K562 (cell line): ENCODE measurements around the gene TRPM2. TPM values are rescaled to one million over a fixed set of nuclear protein-coding genes. Genes with fewer than 3 reads are reported as not detected.

Experiments used
- ATF1 ChIP-seq, 2 experiments: fragments of 450-650 bp in 1 of 2; IDR thresholded peaks; 2 replicates each; pipeline ENCODE4 v1.6.1; 2016; ENCODE audit warnings: missing compliant biosample characterization in 1 of 2, missing genetic modification characterization in 1 of 2
- BHLHE40 ChIP-seq: IDR thresholded peaks from 2 replicates; pipeline ENCODE4 v1.6.1; 2011; ENCODE audit warnings: low read length, improper control_type of control experiment
- DMBX1 ChIP-seq: fragments of 250-450 bp; sonication (Bioruptor Pico); IDR thresholded peaks from 2 replicates; pipeline ENCODE4 v1.8.0; 2022; ENCODE audit warnings: inconsistent platforms, mild to moderate bottlenecking, moderate library complexity, borderline replicate concordance
- ELF4 ChIP-seq: fragments of 450-650 bp; formaldehyde crosslinking; IDR thresholded peaks from 2 replicates; pipeline ENCODE4 v1.4.0; 2022; ENCODE audit warnings: missing genetic modification characterization
- EWSR1 ChIP-seq: fragments of 450-650 bp; IDR thresholded peaks from 2 replicates; pipeline ENCODE4 v1.6.1; 2018; ENCODE audit warnings: borderline replicate concordance, mild to moderate bottlenecking, low read depth, moderate library complexity; ENCODE audit not compliant: partially characterized antibody
- FOXP1 ChIP-seq: sonication (generic); formaldehyde crosslinking; IDR thresholded peaks from 2 replicates; pipeline ENCODE4 v1.8.0; 2022; ENCODE audit warnings: mild to moderate bottlenecking, missing genetic modification reagents
- GTF2E2 ChIP-seq: fragments of 200-800 bp; sonication (Bioruptor generic); IDR thresholded peaks from 2 replicates; pipeline ENCODE4 v1.6.1; 2016; ENCODE audit warnings: missing genetic modification characterization, missing compliant biosample characterization
- LARP7 ChIP-seq: fragments of 450-650 bp; IDR thresholded peaks from 2 replicates; pipeline ENCODE4 v1.6.1; 2016
- MED1 ChIP-seq: sonication (generic); formaldehyde crosslinking; IDR thresholded peaks from 2 replicates; pipeline ENCODE4 v1.8.1; 2023; ENCODE audit warnings: missing genetic modification reagents, borderline replicate concordance
- NFE2L1 ChIP-seq: fragments of 450-650 bp; IDR thresholded peaks from 2 replicates; pipeline ENCODE4 v1.6.1; 2016; ENCODE audit warnings: missing genetic modification characterization, low read depth, mild to moderate bottlenecking, missing compliant biosample characterization, moderate library complexity, borderline replicate concordance
- NR4A1 ChIP-seq, 2 experiments: fragments of 250-450 bp in 1 of 2; fragments of 450-650 bp in 1 of 2; sonication (Bioruptor Pico) in 1 of 2; IDR thresholded peaks; 2 replicates each; pipeline versions ENCODE4 v1.4.0 to v1.6.1; 2016 to 2020; ENCODE audit warnings: mild to moderate bottlenecking in 2 of 2, missing compliant biosample characterization in 1 of 2, missing genetic modification characterization in 1 of 2, moderate library complexity in 1 of 2
- PYGO2 ChIP-seq: fragments of 450-650 bp; IDR thresholded peaks from 2 replicates; pipeline ENCODE4 v1.6.1; 2016; ENCODE audit warnings: mild to moderate bottlenecking, missing genetic modification characterization, moderate library complexity, missing compliant biosample characterization
- SAP30 ChIP-seq: fragments of 200-600 bp; sonication (generic); IDR thresholded peaks from 2 replicates; pipeline ENCODE4 v1.6.1; 2012; ENCODE audit warnings: borderline replicate concordance, low read depth, mild to moderate bottlenecking, moderate library complexity, low read length, control low read depth, inconsistent platforms; ENCODE audit not compliant: insufficient read depth, poor library complexity, severe bottlenecking
- SRSF3 ChIP-seq: fragments of 200-400 bp; formaldehyde crosslinking; IDR thresholded peaks from 2 replicates; pipeline ENCODE4 v1.6.1; 2016; ENCODE audit warnings: mild to moderate bottlenecking, low read length, moderate library complexity; ENCODE audit not compliant: insufficient read depth
- ZBTB7A ChIP-seq: IDR thresholded peaks from 2 replicates; pipeline ENCODE4 v1.6.1; 2011; ENCODE audit warnings: low read depth, mild to moderate bottlenecking, low read length, moderate library complexity, borderline replicate concordance; ENCODE audit not compliant: control insufficient read depth
- ZNF140 ChIP-seq: fragments of 250-450 bp; sonication (Bioruptor Pico); IDR thresholded peaks from 2 replicates; pipeline ENCODE4 v1.8.0; 2021; ENCODE audit warnings: moderate library complexity, mild to moderate bottlenecking, inconsistent platforms
- ZNF165 ChIP-seq: fragments of 250-450 bp; sonication (Bioruptor Pico); IDR thresholded peaks from 2 replicates; pipeline ENCODE4 v1.4.0; 2020; ENCODE audit warnings: borderline replicate concordance
- ZNF232 ChIP-seq: sonication (generic); formaldehyde crosslinking; IDR thresholded peaks from 2 replicates; pipeline ENCODE4 v1.8.0; 2022; ENCODE audit warnings: mild to moderate bottlenecking, missing genetic modification reagents
- polyA plus RNA-seq, 8 experiments: library from polyadenylated mRNA; depleted of rRNA in 4 of 8; stranded (reverse) in 5 of 8; unstranded in 3 of 8; fragments of >200 nt; fragmentation: Nextera tagmentation in 2 of 8; fragmentation: Illumina TruSeq in 1 of 8; extraction: Ambion mirVana in 2 of 8; extraction: Trizol in 1 of 8; gene quantifications; 2 replicates each; pipeline versions ENCODE4 v1.2.1 to v1.2.3, GENCODE V29; 2011 to 2014; ENCODE audit warnings: inconsistent platforms in 1 of 8, missing spikeins in 1 of 8
- total RNA-seq, 7 experiments: library from RNA; depleted of rRNA in 6 of 7; stranded (reverse); fragments of >200 nt in 6 of 7; fragmentation: Illumina TruSeq in 2 of 7; extraction: Trizol in 2 of 7; gene quantifications; 2 replicates each; pipeline versions ENCODE4 v1.2.1 to v1.2.3, GENCODE V29; 2011 to 2021; ENCODE audit warnings: low replicate concordance in 1 of 7
- TF ChIP-seq, protein P1 (sequence below): fragments of 450-650 bp; IDR thresholded peaks from 2 replicates; pipeline ENCODE4 v1.6.1; 2016; ENCODE audit warnings: borderline replicate concordance

The TRPM2 gene
- total and polyA plus RNA-seq, 9 of the 15 experiments (the other 6 are each of a cell fraction or from before 2014, with no cell fraction given), result 0.33 to 2.1 (median 0.98) TPM; not detected in 2

DNA sequence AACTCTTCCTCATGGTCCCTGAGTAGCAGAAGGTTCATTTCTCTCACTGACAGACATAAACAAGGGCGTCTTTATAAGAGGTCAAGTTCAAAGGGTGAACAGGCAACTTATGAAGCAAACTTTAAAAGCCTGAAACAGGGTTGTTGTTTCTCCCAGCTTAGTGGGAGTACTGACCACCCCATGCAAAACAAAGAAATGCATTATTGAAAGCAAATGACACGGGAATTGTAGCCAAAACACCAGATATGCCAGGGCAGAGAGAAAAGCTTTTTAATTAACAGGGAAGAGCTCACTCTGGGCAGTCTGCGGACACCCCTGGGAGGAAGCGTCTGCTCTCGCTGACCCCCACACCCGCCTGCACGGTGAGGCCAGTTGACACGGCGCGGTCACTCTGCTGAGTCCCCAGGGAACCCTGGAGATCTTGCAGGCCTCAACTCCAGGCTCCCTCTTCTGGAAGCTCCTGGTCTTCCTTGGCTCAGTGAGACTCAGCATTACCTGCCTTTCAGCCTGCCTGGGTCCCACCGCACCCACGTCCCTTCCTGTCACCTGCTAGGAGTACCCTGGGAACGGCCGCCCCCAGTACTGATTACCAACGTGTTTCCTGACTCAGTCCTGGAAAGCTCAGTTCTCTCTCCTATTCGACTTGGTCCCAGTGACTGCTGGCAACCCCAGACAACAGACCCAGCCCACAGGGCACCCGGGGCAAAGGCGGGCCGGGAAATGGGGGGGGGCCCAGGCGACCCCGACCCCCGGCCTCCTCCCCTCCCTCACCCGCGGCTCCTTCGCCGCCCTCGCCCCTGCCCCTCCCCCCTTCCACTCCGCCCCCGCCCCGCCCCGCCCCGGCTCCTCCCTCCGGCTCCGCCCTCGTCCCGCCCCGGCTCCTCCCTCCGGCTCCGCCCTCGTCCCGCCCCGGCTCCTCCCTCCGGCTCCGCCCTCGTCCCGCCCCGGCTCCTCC lies 15.2 kb upstream of the TRPM2 start (continued):
- 0 out of 2 replicates have a peak, but pooled peaks have one; percentile 47 for TF ChIP-seq DMBX1 (CRISPR knock-in tag)
- peak; percentile 71; the same call in 1 of the 2 replicates for TF ChIP-seq ZNF165 (CRISPR knock-in tag)
- 0 out of 2 replicates have a peak, but pooled peaks have one; percentile 21 for TF ChIP-seq BHLHE40
- no peak for TF ChIP-seq ZNF140 (CRISPR knock-in tag)
- TF ChIP-seq ATF1 (CRISPR knock-in tag; IDR thresholded peaks at IDR 0.05), result no peak
- TF ChIP-seq ATF1 (tag; IDR thresholded peaks at IDR 0.05), result peak; percentile 20; the same call in 1 of the 2 replicates
- 0 out of 2 replicates have a peak, but pooled peaks have one; percentile 73 for TF ChIP-seq NR4A1 (CRISPR knock-in tag; IDR thresholded peaks at IDR 0.05)
- TF ChIP-seq NR4A1 (tag; IDR thresholded peaks at IDR 0.05), result no peak
- peak; percentile 93 for TF ChIP-seq ZBTB7A
- TF ChIP-seq, protein P1, sequence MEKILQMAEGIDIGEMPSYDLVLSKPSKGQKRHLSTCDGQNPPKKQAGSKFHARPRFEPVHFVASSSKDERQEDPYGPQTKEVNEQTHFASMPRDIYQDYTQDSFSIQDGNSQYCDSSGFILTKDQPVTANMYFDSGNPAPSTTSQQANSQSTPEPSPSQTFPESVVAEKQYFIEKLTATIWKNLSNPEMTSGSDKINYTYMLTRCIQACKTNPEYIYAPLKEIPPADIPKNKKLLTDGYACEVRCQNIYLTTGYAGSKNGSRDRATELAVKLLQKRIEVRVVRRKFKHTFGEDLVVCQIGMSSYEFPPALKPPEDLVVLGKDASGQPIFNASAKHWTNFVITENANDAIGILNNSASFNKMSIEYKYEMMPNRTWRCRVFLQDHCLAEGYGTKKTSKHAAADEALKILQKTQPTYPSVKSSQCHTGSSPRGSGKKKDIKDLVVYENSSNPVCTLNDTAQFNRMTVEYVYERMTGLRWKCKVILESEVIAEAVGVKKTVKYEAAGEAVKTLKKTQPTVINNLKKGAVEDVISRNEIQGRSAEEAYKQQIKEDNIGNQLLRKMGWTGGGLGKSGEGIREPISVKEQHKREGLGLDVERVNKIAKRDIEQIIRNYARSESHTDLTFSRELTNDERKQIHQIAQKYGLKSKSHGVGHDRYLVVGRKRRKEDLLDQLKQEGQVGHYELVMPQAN, result peak; percentile 59; the same call in 1 of the 2 replicates
- no peak for TF ChIP-seq NFE2L1 (tag)
- TF ChIP-seq PYGO2 (tag), result no peak
- TF ChIP-seq LARP7, result no peak
- no peak for TF ChIP-seq SRSF3
- TF ChIP-seq SAP30, result peak; percentile 39
- no peak for TF ChIP-seq GTF2E2 (tag)
- no peak for TF ChIP-seq ZNF232
- TF ChIP-seq EWSR1, result no peak
- TF ChIP-seq MED1 (CRISPR knock-in tag), result no peak
- TF ChIP-seq ELF4 (CRISPR knock-in tag), result peak; percentile 79; the same call in 1 of the 2 replicates
- no peak for TF ChIP-seq FOXP1 (CRISPR knock-in tag)
